Measurements from ENCODE around the gene LDB2. TPM values are rescaled to one million over a fixed set of nuclear protein-coding genes. Genes with fewer than 3 reads are reported as not detected.

Gene LDB2
- total and polyA plus RNA-seq, 2 experiments from 2014 or later, result 48.6 to 80.1 TPM

GRCh38 chr4:16833722-16834121 is 64.7 kb downstream of the LDB2 start:
- Histone ChIP-seq H3K27ac (ENCODE audit: low read depth) (no peak overlapping the region), H3F3A (replicated peaks; ENCODE audit: low read depth) (no peaks in the 10 kb centered on the region), H3K4me3 (no peak overlapping the region), H3K79me2 (replicated peaks; ENCODE audit: insufficient read depth) (peaks cover 32% of the 10 kb centered on the region), H3K9me2 (ENCODE audit: insufficient read depth) (no peaks in the 10 kb centered on the region), H3K4me1 (ENCODE audit: insufficient read depth) (peaks cover 28% of the 10 kb centered on the region), H3K4me2 (no peak overlapping the region), H3K36me3 (ENCODE audit: insufficient read depth) (no peaks in the 10 kb centered on the region), H2AFZ (no peak overlapping the region), H3K27me3 (ENCODE audit: insufficient read depth) (no peaks in the 10 kb centered on the region), H4K20me1 (replicated peaks; ENCODE audit: insufficient read depth) (no peaks in the 10 kb centered on the region)
- Mint-ChIP-seq H3K27me3 (ENCODE audit: insufficient read depth, low read depth, poor library complexity) (no peaks in the 10 kb centered on the region), H3K4me1 (peaks cover 36% of the 10 kb centered on the region), H3K4me3 (no peak overlapping the region), H3K36me3 (ENCODE audit: low read depth) (peaks cover 8% of the 10 kb centered on the region; the same call in 2 of the 3 replicates), H3K9me3 (no peaks in the 10 kb centered on the region), H3K27ac (peak overlapping the region; percentile 16; the same call in 1 of the 2 replicates)
- no peak for DNase-seq (ENCODE audit: low spot score)
- TF ChIP-seq EZH2 (IDR thresholded peaks at IDR 0.05; ENCODE audit: low read depth, unreplicated experiment) (no peak), ZNF331 (CRISPR knock-in tag; IDR thresholded peaks at IDR 0.05; ENCODE audit: low read depth) (no peak), ETS1 (IDR thresholded peaks at IDR 0.05) (no peak), POLR2AphosphoS5 (IDR thresholded peaks at IDR 0.05; ENCODE audit: low read depth) (no peak), ZNF114 (CRISPR knock-in tag; IDR thresholded peaks at IDR 0.05) (no peak), ZNF462 (CRISPR knock-in tag; IDR thresholded peaks at IDR 0.05) (no peak), JUNB (IDR thresholded peaks at IDR 0.05; ENCODE audit: unreplicated experiment) (no peak), EZH2phosphoT487 (IDR thresholded peaks at IDR 0.05; ENCODE audit: unreplicated experiment) (no peak), CTCF (conservative IDR thresholded peaks at IDR 0.05; ENCODE audit: low read depth in 2 of 2) (no peak), STAT1 (IDR thresholded peaks at IDR 0.05; ENCODE audit: unreplicated experiment) (no peak), NANOG (IDR thresholded peaks at IDR 0.05; ENCODE audit: borderline replicate concordance) (no peak), CREB1 (CRISPR knock-in tag; IDR thresholded peaks at IDR 0.05; ENCODE audit: low read depth) (no peak)
- no peak for ATAC-seq
